NT2/D1 (cell line): ENCODE measurements around the gene HEATR5A.
"Not testable (repeated sequence)": the region's sequence is repeated elsewhere in the genome, so short reads cannot be mapped to it uniquely, and the experiment has no call there.

Source experiments
- DNase-seq: peaks from one replicate; pipeline ENCODE4 v3.0.0-alpha.2; 2011; ENCODE audit warnings: low read depth, low spot score
- H3K27me3 ChIP-seq: 2 replicates; pipeline ENCODE4 v1.6.0; 2011; ENCODE audit warnings: mild to moderate bottlenecking; ENCODE audit not compliant: insufficient read length, insufficient read depth
- H3K36me3 ChIP-seq: 2 replicates; pipeline ENCODE4 v1.6.1; 2011; ENCODE audit warnings: mild to moderate bottlenecking, low read length, mixed read lengths; ENCODE audit not compliant: insufficient read depth, insufficient read length
- H3K4me1 ChIP-seq: 2 replicates; pipeline ENCODE4 v1.5.1; 2011; ENCODE audit not compliant: insufficient read depth, insufficient read length
- H3K4me3 ChIP-seq: 2 replicates; pipeline ENCODE4 v1.5.1; 2011; ENCODE audit warnings: low read depth; ENCODE audit not compliant: insufficient read length
- H3K9ac ChIP-seq: 2 replicates; pipeline ENCODE4 v1.6.0; 2011; ENCODE audit warnings: low read depth; ENCODE audit not compliant: insufficient read length
- H3K9me3 ChIP-seq: 2 replicates; pipeline ENCODE4 v1.5.1; 2011; ENCODE audit warnings: mild to moderate bottlenecking, low read length; ENCODE audit not compliant: insufficient read depth
- SUZ12 ChIP-seq: IDR thresholded peaks from 2 replicates; pipeline ENCODE4 v1.6.1; 2011; ENCODE audit not compliant: insufficient read length, insufficient read depth; ENCODE audit errors: extremely low read depth
- YY1 ChIP-seq: IDR thresholded peaks from 2 replicates; pipeline ENCODE4 v1.6.1; 2011; ENCODE audit not compliant: insufficient read length, insufficient read depth
- ZNF274 ChIP-seq: IDR thresholded peaks from 2 replicates; pipeline ENCODE4 v1.6.1; 2011; ENCODE audit warnings: mild to moderate bottlenecking, low read depth, low read length

HEATR5A gene

DNA sequence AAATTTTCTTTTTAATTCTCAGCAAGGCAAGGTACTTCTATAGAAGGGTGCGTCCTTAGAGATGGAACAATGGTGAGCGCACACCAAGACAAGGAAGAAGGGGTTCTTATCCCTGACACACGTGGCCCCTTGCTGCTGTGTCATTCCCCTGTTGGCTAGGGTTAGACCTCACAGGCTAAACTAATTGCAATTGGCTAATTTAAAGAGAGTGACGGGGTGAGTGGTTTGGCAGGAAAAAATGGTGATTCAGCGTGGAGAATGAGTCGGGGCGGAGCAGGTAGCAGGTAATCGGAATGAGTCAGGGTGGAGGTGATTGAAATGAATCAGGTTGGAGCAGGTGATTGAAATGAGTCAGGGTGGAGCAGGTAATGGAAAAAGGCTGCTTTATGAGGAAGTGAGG, 176.5 kb downstream of the HEATR5A start:
- no peaks in the 10 kb centered on the region for H3K9me3 ChIP-seq
- H3K27me3 ChIP-seq: no peaks in the 10 kb centered on the region
- no peak overlapping the region for H3K4me3 ChIP-seq
- no peak for DNase-seq
- H3K4me1 ChIP-seq: no peaks in the 10 kb centered on the region
- TF ChIP-seq SUZ12: no peak
- TF ChIP-seq YY1: no peak
- no peak for TF ChIP-seq ZNF274
- no peaks in the 10 kb centered on the region for H3K36me3 ChIP-seq
- no peak overlapping the region for H3K9ac ChIP-seq

DNA sequence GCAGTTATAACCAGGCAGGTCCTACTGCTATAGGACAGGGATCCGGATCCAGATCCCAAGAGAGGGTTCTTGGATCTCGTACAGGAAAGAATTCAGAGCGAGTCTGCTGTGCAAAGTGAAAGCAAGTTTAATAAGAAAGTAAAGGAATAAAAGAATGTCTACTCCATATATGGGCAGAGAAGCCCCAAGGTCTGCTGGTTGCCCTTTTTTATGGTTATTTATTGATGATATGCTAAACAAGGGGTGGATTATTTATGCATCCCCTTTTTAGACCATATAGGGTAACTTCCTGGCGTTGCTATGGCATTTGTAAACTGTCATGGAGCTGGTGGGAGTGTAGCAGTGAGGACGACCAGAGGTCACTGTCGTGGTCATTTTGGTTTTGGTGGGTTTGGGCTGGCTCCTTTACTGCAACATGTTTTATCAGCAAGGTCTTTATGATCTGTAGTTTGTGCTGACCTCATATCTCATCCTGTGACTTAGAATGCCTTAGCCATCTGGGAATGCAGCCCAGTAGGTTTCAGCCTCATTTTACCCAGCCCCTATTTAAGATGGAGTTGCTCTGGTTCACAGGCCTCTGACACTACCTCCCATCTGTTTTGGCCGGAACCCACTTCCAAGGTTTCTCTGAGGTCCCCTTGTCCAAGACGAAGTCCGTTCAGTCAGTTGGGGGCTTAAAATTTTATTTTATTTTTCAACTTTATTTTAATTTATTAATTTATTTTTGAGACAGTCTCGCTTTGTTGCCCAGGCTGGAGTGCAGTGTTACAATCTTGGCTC, 178.0 kb downstream of the HEATR5A start:
- not testable (repeated sequence) for H3K27me3 ChIP-seq, H3K4me3 ChIP-seq, H3K9ac ChIP-seq, H3K36me3 ChIP-seq, H3K4me1 ChIP-seq, DNase-seq, H3K9me3 ChIP-seq
